Bone marrow (tissue), 2 donors: ENCODE data around the gene CREB5.
"Not testable (repeated sequence)": the region's sequence is repeated elsewhere in the genome, so short reads cannot be mapped to it uniquely, and the experiment has no call there.

Experiments used
- DNase-seq, 2 donors: peaks; one replicate each; lab custom pipeline; 2025; lab: John Stamatoyannopoulos, UW

Gene CREB5

DNA sequence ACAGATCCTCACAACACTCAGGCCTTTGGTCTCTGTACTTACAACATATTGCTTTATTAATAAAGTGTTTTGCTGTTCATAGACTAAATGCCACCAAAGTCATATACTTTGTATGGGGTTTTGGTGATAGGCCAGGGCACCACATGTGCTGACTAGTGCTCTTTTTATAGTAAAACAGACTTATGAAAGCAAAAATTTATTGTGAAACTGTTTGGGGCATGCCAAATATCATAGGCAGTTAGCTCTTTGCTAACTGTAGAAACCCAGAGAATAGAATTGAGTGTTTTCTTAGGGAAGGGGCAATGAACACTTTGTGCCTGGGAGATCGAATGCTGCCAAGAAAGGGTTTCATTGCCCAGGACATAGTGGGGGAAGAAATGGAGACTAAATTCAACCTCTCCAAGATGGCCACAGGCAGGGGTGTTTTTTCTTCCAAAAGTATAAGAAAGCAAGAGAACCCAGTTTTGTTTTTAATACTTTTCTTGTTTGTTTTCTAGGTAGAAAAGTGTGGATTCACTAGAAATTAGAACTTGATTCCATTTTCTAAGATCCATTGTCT, 403.1 kb downstream of the CREB5 start:
- no peak for DNase-seq

DNA sequence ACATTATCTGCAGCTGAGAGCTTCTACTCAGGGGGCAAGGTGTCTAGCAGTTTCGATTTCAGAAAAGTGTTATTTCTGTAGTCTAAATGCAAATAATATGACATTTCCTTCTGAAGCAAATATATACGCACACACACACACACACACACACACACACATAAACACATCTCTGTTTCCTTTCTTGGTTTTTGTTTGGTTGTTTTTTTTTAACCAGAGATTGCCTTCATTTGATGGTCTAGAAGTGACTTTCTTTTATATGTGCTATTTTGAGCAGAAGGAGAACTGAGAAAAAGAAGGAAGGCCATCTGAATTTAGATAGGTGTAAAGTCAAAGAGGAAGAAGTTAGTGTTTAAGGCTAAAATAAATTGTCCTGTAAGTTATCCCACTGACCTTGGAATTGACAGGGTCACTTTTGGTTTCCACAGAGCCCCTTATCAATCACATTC, 403.6 kb downstream of the CREB5 start:
- no peak for DNase-seq

DNA sequence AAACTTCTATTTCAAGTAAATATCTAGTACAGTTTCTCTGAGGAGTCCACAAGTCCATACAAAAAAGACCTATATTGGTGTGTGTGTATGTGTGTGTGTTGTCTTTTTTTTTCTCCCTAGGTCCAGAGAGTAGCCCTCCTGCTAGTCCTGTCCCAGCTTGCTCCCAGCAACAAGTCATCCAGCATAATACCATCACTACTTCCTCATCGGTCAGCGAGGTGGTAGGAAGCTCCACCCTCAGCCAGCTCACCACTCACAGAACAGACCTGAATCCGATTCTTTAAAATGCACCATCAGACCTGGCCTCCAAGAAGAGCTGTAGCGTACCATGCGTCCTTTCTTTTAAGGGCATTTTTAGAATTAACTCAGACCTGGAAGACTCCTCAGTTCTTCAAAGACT, 406.7 kb downstream of the CREB5 start:
- no peak for DNase-seq

DNA sequence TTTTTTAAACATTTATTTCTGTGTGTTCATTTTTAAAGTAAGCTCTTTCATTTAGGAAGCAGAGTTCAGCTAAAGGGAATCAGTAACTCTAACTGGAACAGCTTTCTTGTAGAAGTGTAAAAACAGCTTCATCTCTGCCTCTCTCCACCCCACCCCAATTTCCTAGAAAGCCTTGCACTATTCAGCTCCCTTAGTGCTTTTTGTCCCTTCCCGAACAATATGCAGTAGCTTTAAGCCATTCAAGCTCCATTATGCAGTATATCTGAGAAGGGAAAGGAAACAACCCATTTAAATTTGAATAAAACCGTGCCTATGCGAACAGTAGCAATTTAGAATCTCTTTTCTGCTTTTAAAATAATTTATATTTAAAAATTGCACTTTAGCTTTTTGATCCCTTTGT, 411.3 kb downstream of the CREB5 start:
- no peak for DNase-seq

DNA sequence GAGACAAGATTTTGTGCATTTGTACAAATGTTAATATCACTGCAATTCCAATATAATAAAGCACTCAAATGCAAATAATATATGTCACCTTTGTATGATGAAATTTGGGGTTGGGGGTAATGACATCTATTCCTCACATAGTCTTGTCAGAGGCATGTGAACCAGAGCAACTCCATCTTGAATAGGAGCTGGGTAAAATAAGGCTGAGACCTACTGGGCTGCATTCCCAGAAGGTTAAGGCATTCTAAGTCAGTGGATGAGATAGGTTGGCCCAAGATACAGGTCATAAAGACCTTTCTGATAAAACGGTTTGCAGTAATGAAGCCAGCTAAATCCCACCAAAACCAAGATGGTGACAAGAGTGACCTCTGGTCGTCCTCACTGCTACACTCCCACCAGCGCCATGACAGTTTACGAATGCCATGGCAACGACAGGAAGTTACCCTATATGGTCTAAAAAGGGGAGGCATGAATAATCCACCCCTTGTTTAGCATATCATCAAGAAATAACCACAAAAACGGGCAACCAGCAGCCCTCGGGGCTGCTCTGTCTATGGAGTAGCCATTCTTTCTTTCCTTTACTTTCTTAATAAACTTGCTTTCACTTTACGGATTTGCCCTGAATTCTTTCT, 413.6 kb downstream of the CREB5 start:
- not testable (repeated sequence) for DNase-seq

DNA sequence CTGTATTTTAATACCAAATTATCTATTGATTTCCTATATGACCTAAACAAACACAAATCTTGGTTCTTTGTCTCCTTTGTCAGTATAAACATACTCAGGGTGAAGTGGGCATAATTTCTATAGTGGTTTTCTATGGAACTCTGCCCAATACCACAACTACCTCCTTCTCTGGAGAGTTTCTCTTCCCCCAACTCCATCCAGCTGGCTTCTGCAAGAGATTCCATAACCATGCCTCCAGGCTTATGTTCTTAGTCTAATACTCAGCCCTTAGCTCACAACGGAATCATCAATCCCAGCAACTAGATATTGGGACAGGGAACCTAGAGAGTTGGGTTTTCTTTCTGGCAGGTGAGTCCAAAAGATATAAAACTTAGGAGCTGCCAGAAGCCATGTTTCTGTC, 418.5 kb downstream of the CREB5 start:
- DNase-seq = no peak

DNA sequence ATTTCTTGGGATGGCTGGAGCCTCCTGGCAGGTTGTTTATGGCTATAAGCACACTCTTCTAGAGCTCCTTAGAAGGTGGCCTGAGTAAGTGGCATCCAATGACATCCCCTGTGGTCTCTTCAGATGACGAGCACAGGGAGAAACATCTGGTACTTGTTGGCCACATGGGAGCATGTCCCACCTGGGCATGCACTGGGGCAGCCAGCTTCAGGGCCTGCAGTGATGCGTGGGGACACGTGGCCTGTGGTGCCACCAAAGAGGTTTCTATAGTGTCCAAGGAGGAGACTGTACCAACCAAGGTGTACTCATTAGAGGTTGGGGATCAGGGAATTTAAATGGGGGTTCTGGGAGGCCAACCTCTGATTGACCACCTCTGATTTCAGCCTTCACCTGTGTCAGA, 420.4 kb downstream of the CREB5 start:
- DNase-seq = no peak

DNA sequence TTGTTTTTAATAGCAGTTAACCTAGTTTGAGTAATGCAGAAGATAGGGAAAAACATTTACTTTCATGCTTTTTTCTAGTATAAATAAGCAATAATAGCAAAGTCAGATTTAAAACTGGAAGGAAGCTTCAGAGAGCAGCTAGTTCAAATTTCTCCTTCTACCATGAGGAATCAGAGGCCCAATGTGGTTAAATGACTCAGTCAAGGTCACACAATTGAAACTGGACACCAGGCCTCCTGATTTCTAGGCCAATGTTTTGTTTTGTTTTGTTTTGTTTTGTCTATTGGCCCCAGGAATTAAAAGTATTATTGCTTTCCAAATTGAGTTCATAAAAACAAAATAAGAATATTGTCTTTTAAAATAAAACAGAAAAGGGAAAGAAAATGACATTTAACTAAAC, 423.5 kb downstream of the CREB5 start:
- no peak for DNase-seq

DNA sequence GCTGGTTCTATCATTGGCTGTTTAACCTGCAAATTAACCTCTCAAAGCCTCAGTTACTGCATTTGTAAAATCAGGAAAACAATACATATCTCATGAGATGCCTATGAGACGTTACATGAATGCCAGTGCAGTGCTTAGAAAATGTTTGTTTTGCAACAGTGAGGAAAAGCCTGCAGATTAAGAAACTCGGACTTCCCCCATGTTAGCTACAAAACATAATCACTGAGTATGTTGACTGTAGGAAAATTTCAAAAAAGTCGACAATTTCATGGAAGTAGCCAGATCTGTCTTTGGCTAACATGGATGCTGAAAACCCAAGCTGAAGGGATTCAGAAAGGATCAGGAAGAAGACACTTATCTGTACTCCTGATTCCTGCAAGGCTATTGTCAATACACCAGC, 424.4 kb downstream of the CREB5 start:
- no peak for DNase-seq

DNA sequence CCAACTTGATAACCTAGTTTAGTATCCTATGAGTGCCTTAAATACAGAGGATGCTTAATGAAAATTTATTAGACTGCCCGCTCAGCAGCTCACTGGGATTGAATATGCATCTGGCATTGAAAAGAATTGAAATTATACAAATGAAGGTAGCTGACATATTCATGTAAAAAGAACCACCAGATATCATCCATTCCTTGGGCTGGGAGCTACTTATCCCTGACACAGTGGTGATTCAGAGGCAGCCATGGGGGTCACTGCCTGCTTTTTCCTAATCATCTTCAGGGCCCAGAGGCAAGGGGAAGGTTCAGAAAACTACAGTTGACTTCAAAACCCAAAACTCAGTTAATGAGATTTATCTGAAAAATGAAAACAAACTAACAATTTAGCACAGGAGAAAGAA, 424.9 kb downstream of the CREB5 start:
- DNase-seq = no peak

DNA sequence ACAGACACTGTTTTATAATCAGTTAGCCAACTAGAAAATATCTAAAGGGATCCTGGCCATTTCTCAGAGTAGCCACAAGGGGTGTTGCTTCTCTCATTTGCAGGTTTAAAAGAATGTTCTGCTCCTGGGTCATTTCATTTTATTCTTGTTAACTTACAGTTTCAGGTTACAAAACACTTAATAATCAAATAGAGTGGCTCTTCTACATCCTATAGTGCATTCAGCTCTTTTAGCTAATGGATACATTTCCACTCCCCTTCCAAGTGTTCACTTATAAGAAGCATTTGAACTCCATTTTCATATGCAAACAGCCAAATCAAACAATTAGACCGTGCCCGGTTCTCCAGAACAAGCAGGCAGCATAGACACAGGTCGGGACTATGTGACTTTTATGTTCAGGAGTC, 428.3 kb downstream of the CREB5 start:
- DNase-seq = no peak

DNA sequence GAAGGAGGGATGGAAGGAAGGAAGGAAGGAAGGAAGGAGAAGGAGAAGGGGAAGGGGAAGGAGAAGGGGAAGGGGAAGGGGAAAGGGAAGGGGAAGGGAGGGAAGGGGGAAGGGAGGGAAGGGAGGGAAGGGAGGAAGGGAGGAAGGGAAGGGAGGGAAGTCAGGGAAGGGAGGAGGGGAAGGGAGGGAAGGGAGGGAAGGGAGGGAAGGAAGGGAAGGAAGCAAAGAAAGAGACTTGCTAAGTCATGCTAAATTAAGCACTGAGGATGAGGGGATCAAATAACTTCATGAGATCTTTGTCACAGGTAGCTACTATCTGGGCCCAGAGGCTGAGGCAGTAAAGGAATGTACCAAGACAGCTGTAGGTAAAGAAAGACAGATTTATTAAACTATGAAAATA, 429.4 kb downstream of the CREB5 start:
- no peak for DNase-seq

DNA sequence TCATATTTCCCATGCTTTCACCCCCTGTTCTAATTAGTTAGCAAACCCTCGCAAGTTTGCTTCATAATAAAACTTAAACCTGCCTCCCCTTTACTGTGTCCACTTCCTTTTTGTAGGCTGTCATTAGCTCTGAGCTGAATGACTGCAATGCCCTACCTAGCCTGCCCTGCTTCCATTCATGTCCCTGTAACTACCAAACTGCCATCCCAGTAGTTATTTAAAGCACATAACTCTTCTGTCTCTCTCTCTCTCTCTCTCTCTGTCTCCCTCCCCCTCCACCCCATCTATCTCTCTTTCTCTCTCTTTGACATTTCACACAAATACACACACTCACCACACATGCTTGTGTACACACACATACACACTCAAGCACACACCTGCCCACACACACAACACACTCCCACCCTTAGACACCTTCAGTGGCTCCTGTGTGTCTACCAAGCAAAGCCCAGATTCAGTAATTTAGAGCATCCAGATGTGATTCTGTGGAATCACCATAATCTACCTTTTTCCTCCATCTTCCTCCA, 430.5 kb downstream of the CREB5 start:
- DNase-seq = no peak

DNA sequence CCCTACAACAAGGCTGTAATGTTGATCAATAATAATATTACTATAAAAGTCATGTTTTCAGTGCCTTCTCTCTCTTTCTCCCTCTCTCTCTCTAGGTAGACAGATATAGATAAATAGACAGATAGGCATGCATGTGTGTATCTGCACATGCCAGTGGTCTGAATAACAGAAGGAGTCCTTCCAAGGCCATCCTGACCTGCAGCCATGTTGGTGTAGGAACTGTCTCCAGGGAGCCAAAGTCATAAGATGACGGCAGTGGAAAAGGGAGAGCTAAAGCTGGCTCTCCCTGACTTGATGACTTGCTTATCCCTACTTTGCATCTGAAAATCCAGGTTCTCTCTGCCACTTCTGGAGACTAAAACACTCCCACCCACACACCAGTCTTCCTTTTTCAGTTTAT, 432.8 kb downstream of the CREB5 start:
- DNase-seq = no peak

DNA sequence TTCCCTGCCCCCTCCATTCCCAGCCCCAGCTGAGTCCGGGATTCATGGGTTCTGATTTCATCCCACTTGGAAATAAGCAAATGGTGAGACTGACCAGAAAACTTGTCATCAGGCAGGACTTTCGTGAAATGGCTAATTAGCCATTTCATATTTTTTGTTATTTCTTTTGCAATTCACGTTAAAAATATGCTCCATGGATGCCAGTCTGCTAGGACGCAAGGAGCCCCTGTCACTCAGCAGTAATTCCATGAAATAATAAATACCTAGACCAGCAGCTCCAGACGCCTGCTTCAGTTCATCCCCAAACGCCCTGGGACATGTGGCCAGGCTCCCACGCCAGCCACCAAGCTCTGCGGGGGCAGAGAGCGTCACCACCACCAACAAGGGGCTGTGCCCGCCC, 434.9 kb downstream of the CREB5 start:
- no peak for DNase-seq

DNA sequence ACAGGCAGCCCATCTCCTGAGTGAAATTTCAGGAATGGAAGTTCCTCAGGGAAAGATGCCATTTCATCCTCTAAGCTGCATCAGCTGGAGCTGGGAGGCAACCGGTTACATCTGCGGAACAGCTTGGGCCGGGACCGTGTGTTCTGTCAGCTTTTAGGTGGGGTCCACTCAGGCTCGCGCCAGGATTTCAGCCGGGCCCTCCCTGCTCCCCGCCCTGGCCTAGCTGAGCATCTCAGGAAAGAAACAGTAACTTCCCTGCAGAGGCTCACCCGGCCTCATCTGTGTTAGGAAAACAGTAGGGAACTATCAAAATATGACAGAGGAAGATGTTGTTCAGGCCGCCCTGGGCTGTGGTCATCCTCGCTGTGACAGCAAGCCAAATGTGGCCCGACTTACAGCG, 435.4 kb downstream of the CREB5 start:
- no peak for DNase-seq

DNA sequence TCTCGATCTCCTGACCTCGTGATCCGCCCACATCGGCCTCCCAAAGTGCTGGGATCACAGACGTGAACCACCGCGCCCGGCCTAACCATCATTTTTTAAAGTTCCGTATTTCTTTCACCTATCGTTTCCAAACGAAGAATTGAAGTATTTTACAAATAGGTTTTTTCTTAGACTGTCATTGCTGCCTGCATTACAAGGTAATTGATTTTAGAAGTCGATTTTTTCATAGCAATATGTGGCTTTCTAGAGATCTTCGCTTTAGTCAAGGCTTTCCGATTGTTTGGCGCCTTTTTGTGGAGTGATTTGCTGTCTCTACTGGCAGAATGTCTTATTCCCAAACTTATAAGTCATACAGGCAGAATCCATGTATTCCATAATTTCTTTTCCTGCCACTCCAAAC, 436.6 kb downstream of the CREB5 start:
- no peak for DNase-seq

DNA sequence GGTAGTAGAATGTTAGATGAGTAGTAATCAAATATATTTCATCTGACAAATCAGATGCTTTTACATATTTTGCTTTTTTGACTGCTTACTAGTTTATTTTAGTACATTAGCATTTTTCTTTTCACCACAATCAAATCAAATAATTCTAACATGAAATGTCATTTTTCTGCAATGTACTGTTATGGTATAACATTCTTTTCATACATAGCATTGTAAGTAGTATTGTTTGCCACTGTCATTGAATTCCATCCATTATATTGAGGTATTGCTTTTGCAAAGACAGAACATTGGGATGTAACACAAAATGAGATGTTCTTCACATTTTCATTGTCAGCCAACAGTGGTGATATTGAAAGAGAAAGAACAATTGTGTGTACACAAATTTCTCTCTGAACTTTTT, 438.4 kb downstream of the CREB5 start:
- DNase-seq = no peak

DNA sequence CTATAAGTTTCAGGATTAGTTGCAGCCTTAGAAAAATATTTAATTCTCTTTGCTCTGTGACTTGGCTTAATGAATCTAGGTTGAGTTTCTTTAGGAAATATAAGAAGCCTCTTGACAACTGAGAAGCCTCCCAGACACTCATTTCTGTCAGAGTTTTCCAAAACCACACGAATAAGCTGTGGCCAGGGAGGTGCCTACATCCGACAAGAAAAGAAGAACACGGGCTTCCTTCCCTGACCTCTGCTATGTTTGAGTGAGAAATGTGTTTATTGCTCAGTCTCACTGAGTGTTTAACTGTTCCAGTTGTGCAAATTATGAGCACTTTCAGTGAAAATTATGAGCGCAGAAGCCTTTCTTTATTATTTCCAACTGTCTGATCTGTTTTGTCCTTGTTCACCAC, 440.8 kb downstream of the CREB5 start:
- no peak for DNase-seq

DNA sequence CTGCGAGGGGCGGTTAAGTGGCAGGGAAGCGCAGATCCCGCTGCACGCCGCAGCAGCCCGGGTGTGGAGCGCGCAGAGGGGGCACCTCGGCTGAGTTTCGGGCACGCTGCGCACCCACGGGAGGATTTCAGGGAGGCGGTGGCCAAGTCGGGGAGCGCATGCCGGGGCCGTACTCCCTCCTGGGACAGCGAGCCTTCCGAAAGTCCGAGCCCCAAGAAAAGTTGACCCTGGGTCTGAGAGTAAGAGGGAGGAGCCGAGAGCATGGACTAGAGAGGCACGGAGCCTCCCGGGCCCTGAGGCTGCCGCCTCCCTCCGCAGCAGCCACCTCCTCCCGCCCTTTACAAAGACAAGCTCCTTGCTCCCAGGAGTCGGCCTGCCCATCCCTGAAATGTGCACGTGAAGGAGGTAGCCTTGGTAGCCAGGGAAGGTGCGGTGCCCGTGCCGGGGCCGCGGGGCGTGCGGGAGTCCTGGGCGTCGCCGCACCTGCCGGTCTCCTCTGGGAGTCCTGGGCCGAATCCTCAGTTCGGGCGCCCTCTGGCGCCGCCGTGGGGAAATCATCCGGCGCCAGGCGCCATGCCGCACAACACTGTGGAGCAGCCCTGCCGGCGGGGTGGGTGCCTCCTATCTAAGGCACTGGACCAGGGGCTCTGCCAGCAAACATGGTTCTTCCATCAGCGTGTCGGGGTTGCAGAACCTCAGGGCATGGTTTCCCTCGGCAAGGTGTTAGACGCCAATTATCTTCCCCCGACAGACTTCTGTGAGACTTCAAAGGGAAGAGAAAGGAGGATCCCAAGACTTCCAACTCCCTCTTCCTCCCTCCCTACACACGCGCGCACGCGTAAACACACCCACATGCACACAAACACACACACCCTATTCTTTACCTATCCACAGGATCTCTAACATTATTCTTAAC, 441.8 kb downstream of the CREB5 start:
- DNase-seq = peak; percentile 2 to 33

DNA sequence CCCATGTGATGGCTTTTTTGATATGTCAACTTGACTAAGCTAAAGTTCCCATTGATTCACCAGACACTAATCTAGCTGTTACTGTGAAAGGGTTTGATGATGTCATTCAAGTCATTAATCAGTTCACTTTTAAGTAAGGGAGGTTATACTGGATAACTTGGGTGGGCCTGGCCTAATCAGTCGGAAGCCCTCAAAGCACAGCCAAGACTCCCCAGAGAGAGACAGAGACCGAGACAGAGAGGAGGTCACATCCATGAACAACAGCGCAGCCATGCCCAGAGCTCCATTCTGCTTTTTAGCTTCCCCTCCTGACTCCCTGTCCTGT, 442.4 kb downstream of the CREB5 start:
- DNase-seq = no peak

DNA sequence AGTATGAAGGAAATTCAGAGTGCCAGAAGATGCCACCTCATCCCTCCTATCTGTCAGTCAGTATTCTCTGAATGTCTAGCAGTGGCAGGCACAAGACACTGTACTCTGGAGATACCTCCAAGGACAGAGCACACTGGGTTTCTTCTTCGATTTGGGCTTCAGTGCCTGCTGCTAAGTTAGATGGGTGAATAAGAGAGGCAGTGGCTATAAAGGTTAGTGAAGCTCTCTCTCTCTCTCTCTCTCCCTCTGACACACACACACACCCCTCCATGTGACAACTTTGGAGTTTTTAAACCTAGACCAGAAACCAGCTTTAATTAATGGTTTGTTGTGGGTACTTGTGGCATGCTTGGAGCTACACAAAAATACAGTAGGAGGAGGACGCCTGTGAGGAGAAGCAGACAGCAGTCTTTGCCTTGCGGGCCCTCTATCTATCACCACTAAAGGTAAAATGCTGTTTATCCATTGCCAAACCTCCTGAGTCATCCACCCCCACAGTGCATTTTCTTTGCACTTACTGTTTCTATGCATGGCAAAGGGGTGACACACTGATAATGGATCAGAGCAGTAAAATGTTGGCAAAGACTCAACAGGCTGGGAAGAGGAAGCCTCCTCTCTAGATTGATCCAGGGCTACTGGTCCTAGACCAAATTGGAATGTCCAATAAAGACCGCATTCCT, 443.4 kb downstream of the CREB5 start:
- no peak for DNase-seq

DNA sequence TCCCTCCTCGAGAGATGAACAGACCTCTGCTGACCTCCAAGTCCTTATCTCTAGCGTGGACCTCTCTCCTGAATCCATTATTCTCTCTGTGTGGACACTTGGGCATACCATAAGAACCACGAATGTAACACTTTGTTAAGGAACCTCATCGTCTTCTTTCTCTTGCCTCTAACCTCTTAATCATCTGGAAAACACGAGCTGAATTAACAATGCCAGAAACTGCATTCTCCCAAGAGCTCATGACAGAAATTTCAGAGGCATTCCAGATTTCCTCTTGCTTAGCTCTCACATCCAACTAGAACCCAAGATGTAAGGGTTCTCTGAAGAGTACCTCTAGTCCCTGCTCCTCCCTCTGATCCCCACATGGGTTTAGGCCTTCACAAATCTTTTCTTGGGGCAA, 444.3 kb downstream of the CREB5 start:
- no peak for DNase-seq
